B cell (primary cell): ENCODE results near the gene ARFGAP2.

Experiments
- EZH2 ChIP-seq: IDR thresholded peaks from 2 replicates; pipeline ENCODE4 v1.6.1; 2012; ENCODE audit warnings: borderline replicate concordance, low read depth, mild to moderate bottlenecking, moderate library complexity, low read length; ENCODE audit not compliant: insufficient read depth, poor library complexity, severe bottlenecking
- TF ChIP-seq, protein P1 (sequence below): fragments of 200-600 bp; IDR thresholded peaks from one replicate; pipeline ENCODE4 v1.8.0; 2022; ENCODE audit warnings: antibody characterized with exemption, mild to moderate bottlenecking

DNA sequence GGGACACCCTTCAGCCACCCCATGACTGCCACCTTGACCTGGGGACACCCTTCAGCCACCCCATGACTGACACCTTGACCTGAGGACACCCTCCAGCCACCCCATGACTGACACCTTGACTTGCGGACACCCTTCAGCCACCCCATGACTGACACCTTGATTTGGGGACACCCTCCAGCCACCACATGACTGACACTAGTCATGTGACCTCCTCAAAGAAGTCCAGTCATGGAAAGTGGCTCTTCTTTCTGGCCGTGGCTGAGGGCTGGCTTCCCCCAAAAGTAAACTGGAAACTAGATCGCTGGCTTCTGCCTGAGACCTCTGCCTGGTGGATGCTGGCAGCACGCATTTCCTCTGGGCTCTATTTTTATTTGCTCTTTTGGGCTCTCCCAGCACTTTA lies 28.4 kb downstream of the ARFGAP2 start:
- TF ChIP-seq, protein P1, sequence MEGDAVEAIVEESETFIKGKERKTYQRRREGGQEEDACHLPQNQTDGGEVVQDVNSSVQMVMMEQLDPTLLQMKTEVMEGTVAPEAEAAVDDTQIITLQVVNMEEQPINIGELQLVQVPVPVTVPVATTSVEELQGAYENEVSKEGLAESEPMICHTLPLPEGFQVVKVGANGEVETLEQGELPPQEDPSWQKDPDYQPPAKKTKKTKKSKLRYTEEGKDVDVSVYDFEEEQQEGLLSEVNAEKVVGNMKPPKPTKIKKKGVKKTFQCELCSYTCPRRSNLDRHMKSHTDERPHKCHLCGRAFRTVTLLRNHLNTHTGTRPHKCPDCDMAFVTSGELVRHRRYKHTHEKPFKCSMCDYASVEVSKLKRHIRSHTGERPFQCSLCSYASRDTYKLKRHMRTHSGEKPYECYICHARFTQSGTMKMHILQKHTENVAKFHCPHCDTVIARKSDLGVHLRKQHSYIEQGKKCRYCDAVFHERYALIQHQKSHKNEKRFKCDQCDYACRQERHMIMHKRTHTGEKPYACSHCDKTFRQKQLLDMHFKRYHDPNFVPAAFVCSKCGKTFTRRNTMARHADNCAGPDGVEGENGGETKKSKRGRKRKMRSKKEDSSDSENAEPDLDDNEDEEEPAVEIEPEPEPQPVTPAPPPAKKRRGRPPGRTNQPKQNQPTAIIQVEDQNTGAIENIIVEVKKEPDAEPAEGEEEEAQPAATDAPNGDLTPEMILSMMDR, result no peak
- TF ChIP-seq EZH2, result no peak
